ENCODE results near the gene SCAF4. TPM values are rescaled to one million over a fixed set of nuclear protein-coding genes. Genes with fewer than 3 reads are reported as not detected.

SCAF4 gene
- total and polyA plus RNA-seq, 2 donors (not counting 1 experiment from before 2014, with no cell fraction given), result 42.3 to 110 TPM

DNA sequence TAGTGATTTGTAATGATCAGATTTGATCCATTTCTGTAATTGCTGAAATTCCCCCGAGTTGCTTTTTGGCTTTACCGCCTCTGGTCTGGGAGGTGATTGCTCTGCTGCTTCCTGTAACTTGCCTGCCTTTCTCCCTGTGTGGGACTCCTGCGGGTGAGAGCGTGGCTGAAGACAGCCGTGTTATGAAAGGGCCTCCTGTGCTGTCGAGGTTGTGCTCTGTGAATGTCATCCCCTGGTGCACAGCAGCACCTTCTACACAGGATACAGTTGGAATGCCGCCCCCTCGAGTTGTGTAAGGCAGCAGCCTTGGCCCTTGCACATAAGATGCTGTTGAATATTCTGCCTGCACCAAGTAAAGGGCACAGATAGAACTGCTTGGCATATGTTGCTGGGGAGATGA is 66.5 kb downstream of the SCAF4 start:
- Histone ChIP-seq H3K4me2 (replicated peaks; ENCODE audit: low read depth, low read length, poor library complexity, severe bottlenecking) (no peak overlapping the region), H3K4me3 (ENCODE audit: control extremely low read depth in 1 of 5, extremely low read depth in 1 of 5, insufficient read depth in 1 of 5, low read depth in 2 of 5, low read length in 4 of 5) (no peak overlapping the region), H3K9me3 (ENCODE audit: control extremely low read depth in 1 of 3, control insufficient read depth in 2 of 3, insufficient read depth in 1 of 3, low read length in 2 of 3) (no peaks in the 10 kb centered on the region), H3K27me3 (replicated peaks in 1 of 4; ENCODE audit: control extremely low read depth in 1 of 4, control insufficient read depth in 3 of 4, insufficient read depth in 4 of 4, low read length in 3 of 4) (no peaks in the 10 kb centered on the region), H4K20me1 (ENCODE audit: control insufficient read depth, insufficient read depth, low read length, poor library complexity, severe bottlenecking) (peaks cover 37% of the 10 kb centered on the region), H3K79me2 (ENCODE audit: control insufficient read depth, insufficient read depth, low read length) (peaks cover 38% of the 10 kb centered on the region), H3K4me1 (ENCODE audit: control insufficient read depth in 2 of 2, insufficient read depth in 2 of 2, low read length in 2 of 2) (peaks cover 10 to 13% of the 10 kb centered on the region in 2 donors), H3K27ac (ENCODE audit: low read length in 2 of 2) (no peak overlapping the region), H3K9ac (ENCODE audit: low read length) (no peak overlapping the region), H3K36me3 (replicated peaks in 1 of 2; ENCODE audit: control extremely low read depth in 1 of 2, control insufficient read depth in 1 of 2, extremely low read depth in 1 of 2, insufficient read depth in 2 of 2, low read length in 1 of 2) (peaks cover 5 to 60% of the 10 kb centered on the region in 2 experiments), H2AFZ (ENCODE audit: insufficient read depth, low read depth, low read length, poor library complexity, severe bottlenecking) (no peak overlapping the region)
- Mint-ChIP-seq H3K4me3 (no peak overlapping the region), H3K9me3 (ENCODE audit: insufficient read depth) (no peaks in the 10 kb centered on the region), H3K4me1 (peaks cover 52% of the 10 kb centered on the region), H3K27me3 (no peaks in the 10 kb centered on the region), H3K27ac (no peak overlapping the region)
- TF ChIP-seq, protein P1, sequence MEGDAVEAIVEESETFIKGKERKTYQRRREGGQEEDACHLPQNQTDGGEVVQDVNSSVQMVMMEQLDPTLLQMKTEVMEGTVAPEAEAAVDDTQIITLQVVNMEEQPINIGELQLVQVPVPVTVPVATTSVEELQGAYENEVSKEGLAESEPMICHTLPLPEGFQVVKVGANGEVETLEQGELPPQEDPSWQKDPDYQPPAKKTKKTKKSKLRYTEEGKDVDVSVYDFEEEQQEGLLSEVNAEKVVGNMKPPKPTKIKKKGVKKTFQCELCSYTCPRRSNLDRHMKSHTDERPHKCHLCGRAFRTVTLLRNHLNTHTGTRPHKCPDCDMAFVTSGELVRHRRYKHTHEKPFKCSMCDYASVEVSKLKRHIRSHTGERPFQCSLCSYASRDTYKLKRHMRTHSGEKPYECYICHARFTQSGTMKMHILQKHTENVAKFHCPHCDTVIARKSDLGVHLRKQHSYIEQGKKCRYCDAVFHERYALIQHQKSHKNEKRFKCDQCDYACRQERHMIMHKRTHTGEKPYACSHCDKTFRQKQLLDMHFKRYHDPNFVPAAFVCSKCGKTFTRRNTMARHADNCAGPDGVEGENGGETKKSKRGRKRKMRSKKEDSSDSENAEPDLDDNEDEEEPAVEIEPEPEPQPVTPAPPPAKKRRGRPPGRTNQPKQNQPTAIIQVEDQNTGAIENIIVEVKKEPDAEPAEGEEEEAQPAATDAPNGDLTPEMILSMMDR (IDR thresholded peaks at IDR 0.05), result no peak
- TF ChIP-seq EZH2 (IDR thresholded peaks at IDR 0.05; ENCODE audit: borderline replicate concordance, insufficient read depth, low read depth, low read length, poor library complexity, severe bottlenecking), result no peak
- DNase-seq (no peak), ATAC-seq (ENCODE audit: low read depth) (no peak)
- WGBS (ENCODE audit: insufficient coverage), result 89% methylated on average over 8 of the region's 8 CpGs
- intact Hi-C loops (cut with micrococcal nuclease), result no loop called here
- POLR2A ChIA-PET, result no interaction called here
- CTCF ChIA-PET, result interaction anchor here (1.3 kb wide), 1 partner anchor 21 kb away, joined by 4 read pairs; no protein-coding TSS in a partner anchor

DNA sequence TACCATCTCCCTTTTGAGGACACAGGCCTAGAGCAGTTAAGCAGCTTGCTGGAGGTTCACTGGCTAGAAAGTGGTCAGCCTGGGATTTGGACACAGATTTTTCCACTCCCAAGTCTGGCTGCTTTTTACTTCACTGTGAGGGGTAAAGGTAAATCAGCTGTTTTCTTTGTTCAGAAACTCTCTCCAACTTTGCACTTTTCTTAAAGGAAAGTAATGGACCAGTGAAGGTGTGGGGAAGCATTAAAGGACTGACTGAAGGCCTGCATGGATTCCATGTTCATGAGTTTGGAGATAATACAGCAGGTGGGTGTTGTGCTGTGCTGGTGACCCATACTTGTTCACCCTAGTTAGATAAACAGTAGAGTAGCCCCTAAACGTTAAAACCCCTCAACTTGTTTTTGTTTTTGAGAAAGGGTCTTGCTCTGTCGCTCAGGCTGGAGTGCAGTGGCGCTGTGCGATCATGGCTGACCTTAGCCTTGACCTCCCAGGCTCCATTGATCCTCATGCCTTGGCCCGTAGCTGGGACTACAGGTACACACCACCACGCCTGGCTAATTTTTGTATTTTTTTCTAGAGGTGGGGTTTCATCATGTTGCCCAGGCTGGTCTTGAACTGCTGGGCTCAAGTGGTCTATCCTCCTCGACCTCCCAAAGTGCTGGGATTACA is 68.2 kb downstream of the SCAF4 start:
- WGBS (ENCODE audit: insufficient coverage), result 100% methylated on average over 3 of the region's 7 CpGs
- Histone ChIP-seq H2AFZ (ENCODE audit: insufficient read depth, low read depth, low read length, poor library complexity, severe bottlenecking) (no peak overlapping the region), H4K20me1 (ENCODE audit: control insufficient read depth, insufficient read depth, low read length, poor library complexity, severe bottlenecking) (peaks cover 40% of the 10 kb centered on the region), H3K36me3 (replicated peaks in 1 of 2; ENCODE audit: control extremely low read depth in 1 of 2, control insufficient read depth in 1 of 2, extremely low read depth in 1 of 2, insufficient read depth in 2 of 2, low read length in 1 of 2) (peaks cover 5 to 46% of the 10 kb centered on the region in 2 experiments), H3K4me1 (ENCODE audit: control insufficient read depth in 2 of 2, insufficient read depth in 2 of 2, low read length in 2 of 2) (peaks cover 14 to 21% of the 10 kb centered on the region in 2 donors), H3K27ac (ENCODE audit: low read length in 2 of 2) (no peak overlapping the region), H3K27me3 (replicated peaks in 1 of 4; ENCODE audit: control extremely low read depth in 1 of 4, control insufficient read depth in 3 of 4, insufficient read depth in 4 of 4, low read length in 3 of 4) (no peaks in the 10 kb centered on the region), H3K4me2 (replicated peaks; ENCODE audit: low read depth, low read length, poor library complexity, severe bottlenecking) (no peak overlapping the region), H3K9ac (ENCODE audit: low read length) (no peak overlapping the region), H3K9me3 (ENCODE audit: control extremely low read depth in 1 of 3, control insufficient read depth in 2 of 3, insufficient read depth in 1 of 3, low read length in 2 of 3) (no peaks in the 10 kb centered on the region), H3K79me2 (ENCODE audit: control insufficient read depth, insufficient read depth, low read length) (peaks cover 46% of the 10 kb centered on the region), H3K4me3 (ENCODE audit: control extremely low read depth in 1 of 5, extremely low read depth in 1 of 5, insufficient read depth in 1 of 5, low read depth in 2 of 5, low read length in 4 of 5) (no peak overlapping the region)
- ATAC-seq (ENCODE audit: low read depth) (no peak), DNase-seq (no peak)
- Mint-ChIP-seq H3K27ac (no peak overlapping the region), H3K4me1 (peaks cover 60% of the 10 kb centered on the region), H3K4me3 (no peak overlapping the region), H3K9me3 (ENCODE audit: insufficient read depth) (no peaks in the 10 kb centered on the region), H3K27me3 (no peaks in the 10 kb centered on the region)
- ChIA-PET CTCF (no interaction called here), POLR2A (no interaction called here)
- TF ChIP-seq EZH2 (IDR thresholded peaks at IDR 0.05; ENCODE audit: borderline replicate concordance, insufficient read depth, low read depth, low read length, poor library complexity, severe bottlenecking), result no peak
- TF ChIP-seq, protein P1 (IDR thresholded peaks at IDR 0.05), result no peak
- intact Hi-C loops (cut with micrococcal nuclease), result no loop called here
